ENCODE data around the gene GPAT3. TPM values are rescaled to one million over a fixed set of nuclear protein-coding genes. Genes with fewer than 3 reads are reported as not detected.

The GPAT3 gene
- total and polyA plus RNA-seq, 7 donors: 4.6 to 23.1 (median 13.0) TPM

DNA sequence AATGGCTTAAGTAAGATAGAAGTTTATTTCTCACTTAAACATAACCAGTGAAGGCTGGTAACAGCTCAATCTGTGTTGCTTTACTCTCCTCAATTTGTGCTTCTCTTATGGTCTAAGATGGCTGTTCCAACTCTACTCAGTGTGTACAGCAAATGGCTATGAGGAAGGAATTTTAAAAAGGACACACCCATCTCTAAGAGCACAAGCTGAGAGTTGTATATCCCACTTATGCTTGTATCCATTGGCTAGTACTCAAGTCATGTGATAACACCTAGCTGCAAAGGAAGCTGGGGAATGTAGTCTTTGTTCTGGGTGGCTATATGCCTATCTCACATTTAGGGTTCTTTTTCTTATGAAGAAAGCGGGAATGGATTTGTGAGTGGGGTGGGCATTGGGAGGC is 63.3 kb downstream of the GPAT3 start:
- H3K27ac ChIP-seq: no peak overlapping the region
- no peaks in the 10 kb centered on the region for H3K9me3 ChIP-seq
- intact Hi-C loops (cut with DNase I): no loop called here
- H3K27me3 ChIP-seq: no peaks in the 10 kb centered on the region
- DNase-seq: no peak
- no peak overlapping the region for H3K4me3 ChIP-seq
- peaks cover 0 to 52% (median 0%) of the 10 kb centered on the region in 4 donors for H3K36me3 ChIP-seq
- whole genome bisulfite sequencing, 2 donors: 71 to 95% methylated on average over 1 of the region's 1 CpG
- TF ChIP-seq, protein P1, sequence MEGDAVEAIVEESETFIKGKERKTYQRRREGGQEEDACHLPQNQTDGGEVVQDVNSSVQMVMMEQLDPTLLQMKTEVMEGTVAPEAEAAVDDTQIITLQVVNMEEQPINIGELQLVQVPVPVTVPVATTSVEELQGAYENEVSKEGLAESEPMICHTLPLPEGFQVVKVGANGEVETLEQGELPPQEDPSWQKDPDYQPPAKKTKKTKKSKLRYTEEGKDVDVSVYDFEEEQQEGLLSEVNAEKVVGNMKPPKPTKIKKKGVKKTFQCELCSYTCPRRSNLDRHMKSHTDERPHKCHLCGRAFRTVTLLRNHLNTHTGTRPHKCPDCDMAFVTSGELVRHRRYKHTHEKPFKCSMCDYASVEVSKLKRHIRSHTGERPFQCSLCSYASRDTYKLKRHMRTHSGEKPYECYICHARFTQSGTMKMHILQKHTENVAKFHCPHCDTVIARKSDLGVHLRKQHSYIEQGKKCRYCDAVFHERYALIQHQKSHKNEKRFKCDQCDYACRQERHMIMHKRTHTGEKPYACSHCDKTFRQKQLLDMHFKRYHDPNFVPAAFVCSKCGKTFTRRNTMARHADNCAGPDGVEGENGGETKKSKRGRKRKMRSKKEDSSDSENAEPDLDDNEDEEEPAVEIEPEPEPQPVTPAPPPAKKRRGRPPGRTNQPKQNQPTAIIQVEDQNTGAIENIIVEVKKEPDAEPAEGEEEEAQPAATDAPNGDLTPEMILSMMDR (IDR thresholded peaks at IDR 0.05): no peak
- TF ChIP-seq EP300 (IDR thresholded peaks at IDR 0.05) (no peak), POLR2AphosphoS5 (IDR thresholded peaks at IDR 0.05) (no peak), POLR2A (IDR thresholded peaks at IDR 0.05) (no peak)
- H3K4me1 ChIP-seq: peaks cover 0 to 12% (median 9%) of the 10 kb centered on the region in 4 donors

DNA sequence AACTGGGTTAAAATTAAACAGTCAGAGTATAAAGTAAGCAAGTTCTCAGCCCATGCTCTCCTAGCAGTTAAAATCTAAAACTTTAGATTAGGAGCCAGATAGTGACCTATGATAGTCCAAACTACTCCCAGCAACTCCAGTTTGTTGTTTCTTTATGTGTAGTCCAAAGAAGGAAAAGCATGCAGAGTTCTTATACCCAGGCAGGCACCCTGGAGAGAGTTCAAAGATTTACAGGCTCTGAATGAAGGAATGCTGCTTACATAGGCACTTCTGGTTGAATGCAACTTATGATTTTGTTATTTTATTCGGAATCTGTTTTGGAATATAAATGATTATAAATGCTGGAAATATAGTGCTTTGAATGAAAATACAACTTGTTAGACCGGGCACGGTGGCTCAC is 67.2 kb downstream of the GPAT3 start:
- Histone ChIP-seq H3K27me3 (no peaks in the 10 kb centered on the region), H3K4me3 (no peak overlapping the region), H3K9me3 (no peaks in the 10 kb centered on the region), H3K27ac (peak overlapping the region in 3 of 4 donors; percentile 54 to 71 (median 68)), H3K4me1 (peaks cover 0 to 32% (median 23%) of the 10 kb centered on the region in 4 donors), H3K36me3 (peaks cover 0 to 27% (median 0%) of the 10 kb centered on the region in 4 donors)
- TF ChIP-seq POLR2AphosphoS5 (IDR thresholded peaks at IDR 0.05): no peak
- TF ChIP-seq, protein P1 (IDR thresholded peaks at IDR 0.05): no peak
- 80 to 85% methylated on average over 3 of the region's 3 CpGs for WGBS, 2 donors
- intact Hi-C loops (cut with DNase I): no loop called here
- DNase-seq: no peak

DNA sequence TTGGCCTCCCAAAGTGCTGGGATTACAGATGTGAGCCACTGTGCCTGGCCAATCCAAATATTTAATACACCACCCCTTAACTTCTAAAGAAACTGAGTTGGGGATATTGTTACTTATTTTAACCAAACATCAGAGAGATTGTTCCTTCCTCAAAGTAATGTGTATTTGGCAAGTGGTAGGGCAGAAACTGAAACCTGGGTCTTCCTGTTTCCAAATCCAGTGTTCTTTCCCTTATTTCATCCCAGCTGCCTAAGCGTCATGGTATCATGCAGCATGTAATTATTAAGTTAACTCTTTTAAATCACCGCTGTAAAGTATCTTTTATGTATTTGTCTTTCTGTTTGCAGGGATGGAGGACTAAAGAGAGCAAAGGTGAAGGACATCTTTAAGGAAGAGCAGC is 68.4 kb downstream of the GPAT3 start:
- DNase-seq: no peak
- peaks cover 0 to 32% (median 23%) of the 10 kb centered on the region in 4 donors for H3K4me1 ChIP-seq
- no peaks in the 10 kb centered on the region for H3K27me3 ChIP-seq
- peaks cover 0 to 15% (median 0%) of the 10 kb centered on the region in 4 donors for H3K36me3 ChIP-seq
- TF ChIP-seq EP300 (IDR thresholded peaks at IDR 0.05) (no peak), POLR2A (IDR thresholded peaks at IDR 0.05) (no peak), POLR2AphosphoS5 (IDR thresholded peaks at IDR 0.05) (no peak)
- TF ChIP-seq, protein P1 (IDR thresholded peaks at IDR 0.05): no peak
- WGBS, 2 donors: 33 to 69% methylated on average over 2 of the region's 2 CpGs
- no peaks in the 10 kb centered on the region for H3K9me3 ChIP-seq
- no peak overlapping the region for H3K4me3 ChIP-seq
- intact Hi-C loops (cut with DNase I): no loop called here
- H3K27ac ChIP-seq: peak overlapping the region in 2 of 4 donors; percentile 68 to 71

DNA sequence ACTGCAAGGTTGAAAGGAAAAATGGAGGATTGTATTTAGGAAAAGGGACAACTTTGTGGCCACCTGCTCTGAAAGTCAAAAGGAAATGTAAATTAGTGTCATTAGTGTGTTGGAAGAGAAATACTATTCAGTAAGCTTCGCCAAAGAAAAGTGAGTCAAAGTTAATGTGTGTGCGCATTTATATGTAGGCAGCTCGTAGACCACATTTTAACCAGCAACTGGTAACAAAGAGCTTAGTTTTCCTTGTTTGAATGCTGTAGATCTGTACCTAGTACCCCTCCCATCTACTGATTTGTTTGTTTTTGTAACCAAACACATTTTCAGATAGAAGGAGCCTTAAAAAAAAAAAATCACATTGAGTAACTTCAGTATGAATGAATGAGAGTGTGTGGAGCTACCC is 69.3 kb downstream of the GPAT3 start:
- intact Hi-C loops (cut with DNase I): no loop called here
- Histone ChIP-seq H3K9me3 (no peaks in the 10 kb centered on the region), H3K4me3 (no peak overlapping the region), H3K27me3 (no peaks in the 10 kb centered on the region), H3K4me1 (peaks cover 0 to 32% (median 23%) of the 10 kb centered on the region in 4 donors), H3K27ac (peak overlapping the region in 2 of 4 donors; percentile 68 to 71), H3K36me3 (peaks cover 0 to 7% (median 0%) of the 10 kb centered on the region in 4 donors)
- TF ChIP-seq POLR2AphosphoS5 (IDR thresholded peaks at IDR 0.05) (no peak), POLR2A (IDR thresholded peaks at IDR 0.05) (no peak), EP300 (IDR thresholded peaks at IDR 0.05) (no peak)
- TF ChIP-seq, protein P1 (IDR thresholded peaks at IDR 0.05): no peak
- no peak for DNase-seq
- 45 to 79% methylated on average over 3 of the region's 3 CpGs for WGBS, 2 donors

DNA sequence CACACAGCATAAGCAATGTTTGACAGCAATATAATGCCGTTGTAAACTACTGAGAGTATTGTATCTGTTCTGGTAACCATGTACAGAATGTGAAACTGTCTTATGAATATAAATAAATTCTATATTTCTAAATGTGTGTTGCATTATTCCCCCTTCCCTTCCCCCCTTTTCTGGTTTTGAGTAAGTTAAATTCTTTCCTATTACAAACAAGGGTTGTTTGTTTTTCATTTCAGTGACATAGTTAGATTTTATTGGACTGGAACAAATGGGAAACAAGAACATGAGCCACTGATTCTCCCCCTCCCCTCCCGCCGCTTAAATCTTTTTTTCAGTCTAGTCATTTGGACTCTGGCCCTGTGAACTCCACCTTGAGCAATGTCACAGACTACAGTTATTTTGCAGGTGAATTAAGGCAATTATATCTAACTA is 69.8 kb downstream of the GPAT3 start:
- intact Hi-C loops (cut with DNase I): no loop called here
- 9 to 59% methylated on average over 3 of the region's 3 CpGs for WGBS, 2 donors
- H3K9me3 ChIP-seq: no peaks in the 10 kb centered on the region
- H3K27ac ChIP-seq: peak overlapping the region in 2 of 4 donors; percentile 68 to 71
- no peaks in the 10 kb centered on the region for H3K27me3 ChIP-seq
- DNase-seq: no peak
- H3K36me3 ChIP-seq: peaks cover 0 to 4% (median 0%) of the 10 kb centered on the region in 4 donors
- H3K4me1 ChIP-seq: peaks cover 0 to 32% (median 23%) of the 10 kb centered on the region in 4 donors
- TF ChIP-seq POLR2A (IDR thresholded peaks at IDR 0.05) (no peak), EP300 (IDR thresholded peaks at IDR 0.05) (no peak), POLR2AphosphoS5 (IDR thresholded peaks at IDR 0.05) (no peak)
- TF ChIP-seq, protein P1 (IDR thresholded peaks at IDR 0.05): no peak
- no peak overlapping the region for H3K4me3 ChIP-seq
